Non-pigmented ciliary epithelial cell (primary cell): ENCODE measurements around the gene STEAP3.

ENCODE experiments used
- DNase-seq: peaks from one replicate; pipeline ENCODE4 v3.0.0-alpha.2; 2010; ENCODE audit warnings: low read depth

The STEAP3 gene

GRCh38 chr2:119223521-119224390 is at the start of gene STEAP3:
STEAP3 (plus strand) TSS chr2:119223834; CDS start chr2:119231013, 7,179 bp downstream.
- no peak for DNase-seq

DNA sequence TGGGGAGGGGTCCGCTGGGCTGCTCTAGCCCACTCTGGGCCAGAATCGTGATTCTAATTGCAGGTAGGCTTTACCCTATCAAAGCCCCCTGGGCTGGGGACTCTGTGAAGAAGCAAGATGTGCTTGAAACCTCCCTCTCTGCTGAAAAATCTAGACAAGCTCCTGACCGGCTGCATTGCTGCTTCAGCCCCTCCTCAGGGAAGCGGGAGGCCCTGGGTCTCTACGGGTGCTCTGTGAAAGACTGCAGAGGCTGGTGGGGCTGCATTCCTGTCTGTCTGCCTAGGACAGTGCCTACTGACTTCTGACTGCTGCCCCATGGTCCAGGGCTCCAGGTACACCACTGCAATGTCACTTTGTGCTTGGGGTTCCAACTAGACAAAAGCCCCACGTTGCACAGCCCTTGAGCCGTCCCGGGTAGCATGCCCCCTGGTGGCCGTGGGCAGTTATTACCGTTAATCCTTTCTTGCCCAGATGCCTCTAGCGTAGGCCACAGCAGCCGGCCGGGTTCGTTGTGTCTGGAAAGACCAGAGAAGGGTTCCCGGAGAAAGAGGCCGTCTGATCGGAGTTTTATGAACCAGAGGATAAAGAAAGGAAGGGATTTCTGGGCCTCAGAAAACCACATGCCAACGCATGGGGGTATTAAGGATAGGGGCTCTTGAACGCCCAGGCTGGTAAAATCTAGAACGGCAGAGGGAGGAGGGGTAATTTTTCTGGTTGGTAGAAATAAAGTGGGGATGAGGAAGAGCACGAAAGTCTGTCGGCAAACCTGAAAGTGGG is 49.2 kb upstream of the STEAP3 start:
- DNase-seq: no peak

DNA sequence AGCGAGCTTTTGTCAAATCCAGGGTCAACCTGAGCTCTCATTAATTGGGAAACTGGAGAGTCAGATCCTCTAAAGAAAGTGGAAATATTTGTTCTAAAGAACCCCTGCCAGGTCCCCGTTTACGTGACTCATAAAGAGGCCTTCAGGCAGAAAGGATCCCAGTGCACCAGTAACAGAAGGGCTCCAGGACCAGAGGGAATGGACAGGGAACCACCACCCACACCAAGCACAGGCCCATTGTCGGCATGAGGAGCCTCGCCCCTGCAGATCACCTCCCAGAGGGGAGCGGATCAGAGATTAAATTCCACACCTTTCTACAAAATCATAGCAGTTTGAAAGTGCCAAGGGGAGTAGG is 48.7 kb upstream of the STEAP3 start:
- DNase-seq: no peak

- no peak for DNase-seq
These were observed 48.1 kb upstream of the STEAP3 start for GRCh38 chr2:119175517-119175916.

DNA sequence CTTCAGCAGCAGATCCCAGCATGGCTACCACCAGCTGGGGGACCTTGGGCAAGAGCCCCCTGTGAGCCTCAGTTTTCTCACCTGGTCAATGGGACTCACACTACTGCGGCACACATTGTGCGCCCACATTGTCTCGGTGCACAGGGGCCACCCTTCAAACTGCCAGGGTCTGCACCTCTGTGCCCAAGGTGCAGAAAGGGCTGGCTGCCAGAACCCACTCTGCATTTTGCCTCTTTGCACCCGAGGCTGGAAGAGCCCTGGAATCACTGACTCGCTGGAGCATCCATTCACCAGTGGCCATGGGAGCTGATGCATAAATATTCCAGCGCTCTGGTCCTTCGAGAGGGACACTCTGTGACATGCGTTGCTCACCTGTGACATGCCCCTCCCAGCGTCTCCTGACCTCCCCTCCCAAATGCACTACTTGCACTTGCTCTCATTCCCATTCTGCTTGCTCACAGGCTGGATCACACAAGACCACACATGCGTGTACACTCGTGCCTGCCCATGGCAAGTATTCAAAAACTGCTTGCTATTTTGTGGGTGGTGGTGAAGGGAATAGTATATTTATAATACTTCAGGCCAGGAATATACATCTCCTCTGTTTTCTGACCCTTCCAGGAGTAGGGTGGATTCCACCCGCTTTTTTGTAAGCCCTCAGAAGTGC is 46.3 kb upstream of the STEAP3 start:
- DNase-seq: no peak

- no peak for DNase-seq
These were observed 45.8 kb upstream of the STEAP3 start for GRCh38 chr2:119177838-119178190.

DNA sequence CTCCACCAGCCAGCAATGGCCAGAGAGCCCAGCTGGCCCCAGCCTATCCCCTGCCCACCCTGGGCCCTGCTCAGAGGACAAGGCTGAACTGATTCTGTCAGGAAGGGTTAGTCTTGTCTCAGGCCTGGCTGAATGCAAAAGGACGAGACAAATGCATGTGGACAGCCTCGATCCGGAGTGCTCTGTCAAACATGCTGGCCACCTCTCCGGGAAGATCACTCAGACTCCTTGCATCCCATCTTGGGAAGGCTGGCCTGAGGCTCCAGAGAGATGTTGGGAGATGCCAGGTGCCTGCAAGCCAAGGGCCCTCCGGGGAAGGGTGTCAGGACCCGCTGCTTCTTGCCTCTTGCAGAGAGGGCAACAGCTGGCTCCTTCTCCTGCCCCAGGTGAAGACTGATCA is 44.9 kb upstream of the STEAP3 start:
- no peak for DNase-seq

GRCh38 chr2:119179202-119179601 is 44.4 kb upstream of the STEAP3 start:
- DNase-seq: no peak

DNA sequence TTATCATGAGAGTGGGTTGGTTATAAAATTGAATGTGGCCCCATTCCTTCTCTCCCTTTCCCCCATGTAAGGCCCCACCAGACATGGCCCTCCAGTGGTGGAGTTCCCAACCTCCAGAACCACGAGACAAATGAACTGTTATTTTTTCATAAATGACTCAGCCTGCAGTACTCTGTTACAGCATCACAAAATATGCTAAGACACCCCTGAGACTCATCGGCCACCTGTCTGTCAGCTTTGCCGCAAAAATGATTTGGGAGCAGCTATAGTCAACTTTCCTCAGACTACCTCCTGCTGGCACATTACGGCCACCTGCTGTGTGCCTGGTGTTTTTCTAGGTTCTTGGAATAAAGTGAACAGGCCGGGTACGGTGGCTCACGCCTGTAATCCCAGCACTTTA is 43.6 kb upstream of the STEAP3 start:
- no peak for DNase-seq

GRCh38 chr2:119180892-119181291 is 42.7 kb upstream of the STEAP3 start:
- DNase-seq: no peak

DNA sequence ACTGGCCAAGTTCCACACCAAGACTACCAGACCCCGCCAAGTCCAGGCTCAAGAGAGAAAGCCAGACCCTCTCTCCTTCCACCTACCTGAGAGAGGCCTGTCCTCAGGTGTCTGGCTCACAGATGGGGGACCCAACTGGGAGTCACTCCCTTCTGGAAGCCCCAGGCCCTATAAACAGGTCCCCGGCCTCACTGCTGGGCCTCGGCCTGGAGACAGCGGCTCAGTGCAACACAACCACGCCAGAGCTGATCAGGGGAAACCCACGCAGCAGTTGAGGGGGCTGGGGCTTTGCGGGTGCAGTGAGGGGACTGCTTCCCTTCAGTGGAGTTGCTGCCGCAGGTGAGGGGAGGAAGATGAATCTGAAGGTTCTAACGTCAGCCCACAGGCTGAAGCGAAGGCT is 42.2 kb upstream of the STEAP3 start:
- DNase-seq: no peak

- DNase-seq: no peak
These were observed 41.7 kb upstream of the STEAP3 start for GRCh38 chr2:119181791-119182445.

- DNase-seq: no peak
These were observed 39.1 kb upstream of the STEAP3 start for GRCh38 chr2:119184512-119184911.

- no peak for DNase-seq
These were observed 33.1 kb upstream of the STEAP3 start for GRCh38 chr2:119190321-119191111.

DNA sequence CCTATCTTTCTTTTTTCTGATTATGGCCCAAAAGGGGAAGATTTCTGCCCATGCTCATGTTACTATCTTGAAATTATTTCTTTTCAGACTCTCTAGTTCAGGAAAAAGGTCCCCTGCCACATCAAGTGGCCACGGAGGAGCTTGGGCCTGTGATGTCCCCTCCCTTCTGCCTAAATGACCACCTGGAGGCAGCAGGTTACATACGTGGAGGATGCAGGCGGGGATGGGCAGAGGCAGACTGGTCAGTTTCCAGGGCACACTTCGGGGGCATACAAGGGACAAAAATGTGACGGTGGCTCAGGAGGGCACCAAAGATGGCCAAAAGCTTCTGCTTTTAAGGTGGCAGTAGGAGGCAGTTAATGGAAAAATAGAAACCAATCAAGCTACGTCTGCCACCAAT is 30.7 kb upstream of the STEAP3 start:
- DNase-seq: no peak

DNA sequence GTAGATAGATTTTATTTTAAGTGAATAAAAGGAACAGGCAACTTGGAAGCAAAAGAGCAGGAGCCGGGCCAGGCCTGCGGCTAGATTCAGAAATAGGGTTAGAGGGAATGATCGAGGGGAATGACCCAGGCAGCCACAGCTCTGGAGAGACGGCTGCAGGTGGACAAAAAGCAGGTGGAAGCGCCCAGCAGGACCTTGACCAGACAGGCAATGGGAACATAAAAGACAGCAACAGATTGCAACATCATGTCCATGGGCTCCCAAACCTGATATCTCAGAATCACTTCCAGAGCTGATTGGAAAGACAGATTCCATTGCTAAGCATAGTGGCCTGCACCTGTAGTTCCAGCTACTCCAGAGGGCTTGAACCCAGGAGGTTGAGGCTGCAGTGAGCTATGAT is 28.6 kb upstream of the STEAP3 start:
- DNase-seq: no peak

DNA sequence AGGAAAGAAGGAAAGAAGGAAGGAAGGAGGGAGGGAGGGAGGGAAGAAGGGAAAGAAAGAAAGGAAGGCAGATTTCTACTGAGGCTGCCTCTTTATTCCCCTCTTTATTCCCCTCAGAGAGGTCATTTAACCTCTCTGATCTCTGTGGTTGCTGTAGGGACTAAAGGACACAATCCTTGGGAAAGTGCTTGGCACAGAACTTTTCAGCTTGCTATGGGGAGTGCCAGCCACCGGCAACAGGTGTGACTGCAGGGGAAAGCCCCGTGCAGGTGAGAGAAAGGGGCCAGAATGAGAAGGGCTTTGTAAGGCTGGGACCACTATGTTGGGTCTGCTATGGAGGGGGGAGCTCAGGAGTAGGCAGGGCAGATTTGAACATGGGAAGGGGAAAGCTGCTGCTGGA is 27.7 kb upstream of the STEAP3 start:
- no peak for DNase-seq

GRCh38 chr2:119196301-119197125 is 27.1 kb upstream of the STEAP3 start:
- no peak for DNase-seq

GRCh38 chr2:119197126-119197405 is 26.6 kb upstream of the STEAP3 start:
- DNase-seq: no peak

DNA sequence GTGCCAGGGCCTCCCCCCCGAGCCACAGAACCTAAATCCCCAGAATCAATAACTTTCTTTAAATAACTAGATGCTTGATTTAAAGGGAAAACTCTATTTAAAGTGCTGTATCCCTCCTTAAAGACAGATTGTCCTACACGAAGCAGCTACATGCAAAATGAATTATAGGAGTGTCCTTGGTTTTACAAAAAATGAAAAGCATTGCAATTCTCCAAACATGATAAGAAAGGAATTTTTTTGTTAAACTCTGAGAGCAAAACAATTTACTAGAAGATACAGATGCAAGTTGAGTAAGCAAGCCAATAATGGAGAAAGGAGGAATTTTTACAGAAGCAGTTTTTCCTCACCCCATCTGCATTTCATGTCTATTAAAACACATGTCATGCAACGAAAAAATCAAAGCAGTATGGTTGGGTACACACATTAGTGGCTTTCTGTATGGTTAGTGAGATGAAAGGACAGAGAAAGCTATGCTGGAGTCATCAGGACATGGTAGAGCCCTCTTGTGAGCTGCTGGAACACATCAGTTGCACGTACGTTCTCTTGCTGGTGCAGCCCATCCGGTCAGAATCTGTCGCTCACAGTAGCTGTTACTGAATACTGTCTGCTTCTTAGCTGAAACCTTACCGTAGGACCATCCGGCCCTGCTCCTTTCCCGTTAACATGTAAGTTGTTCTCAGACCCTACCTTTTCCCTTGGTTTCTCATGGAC is 25.9 kb upstream of the STEAP3 start:
- no peak for DNase-seq
